DND-41 (cell line): ENCODE results near the gene SECTM1.

Experiments
- EZH2 ChIP-seq: IDR thresholded peaks from 3 replicates; pipeline ENCODE4 v1.6.1; 2012; ENCODE audit warnings: borderline replicate concordance, low read depth, mild to moderate bottlenecking, moderate library complexity, low read length, inconsistent platforms; ENCODE audit not compliant: severe bottlenecking
- TF ChIP-seq, protein P1 (sequence below): IDR thresholded peaks from 2 replicates; pipeline ENCODE4 v1.5.1; 2012; ENCODE audit warnings: borderline replicate concordance, low read length, moderate library complexity, mild to moderate bottlenecking; ENCODE audit not compliant: poor library complexity, severe bottlenecking; ENCODE audit errors: extremely low read depth

DNA sequence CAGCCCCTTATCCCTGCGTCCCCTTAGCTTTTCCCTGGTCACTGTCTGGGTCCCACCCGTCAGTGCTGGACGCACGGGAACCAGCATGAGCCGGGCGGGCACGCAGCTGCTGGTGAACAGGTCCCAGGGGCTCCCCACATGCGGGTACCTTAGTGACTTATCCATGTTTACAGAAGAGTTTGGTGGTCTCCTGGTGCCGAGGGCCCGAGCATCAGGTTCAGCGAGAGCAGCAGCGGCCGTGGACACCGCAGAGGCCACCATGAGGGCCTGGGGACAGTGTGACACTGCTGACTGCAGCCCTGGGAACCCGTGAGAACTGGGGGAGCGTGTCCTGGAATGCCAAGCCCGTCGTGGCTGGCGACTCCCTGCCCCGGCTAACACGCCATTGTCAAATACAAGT is 22.7 kb downstream of the SECTM1 start:
- TF ChIP-seq, protein P1, sequence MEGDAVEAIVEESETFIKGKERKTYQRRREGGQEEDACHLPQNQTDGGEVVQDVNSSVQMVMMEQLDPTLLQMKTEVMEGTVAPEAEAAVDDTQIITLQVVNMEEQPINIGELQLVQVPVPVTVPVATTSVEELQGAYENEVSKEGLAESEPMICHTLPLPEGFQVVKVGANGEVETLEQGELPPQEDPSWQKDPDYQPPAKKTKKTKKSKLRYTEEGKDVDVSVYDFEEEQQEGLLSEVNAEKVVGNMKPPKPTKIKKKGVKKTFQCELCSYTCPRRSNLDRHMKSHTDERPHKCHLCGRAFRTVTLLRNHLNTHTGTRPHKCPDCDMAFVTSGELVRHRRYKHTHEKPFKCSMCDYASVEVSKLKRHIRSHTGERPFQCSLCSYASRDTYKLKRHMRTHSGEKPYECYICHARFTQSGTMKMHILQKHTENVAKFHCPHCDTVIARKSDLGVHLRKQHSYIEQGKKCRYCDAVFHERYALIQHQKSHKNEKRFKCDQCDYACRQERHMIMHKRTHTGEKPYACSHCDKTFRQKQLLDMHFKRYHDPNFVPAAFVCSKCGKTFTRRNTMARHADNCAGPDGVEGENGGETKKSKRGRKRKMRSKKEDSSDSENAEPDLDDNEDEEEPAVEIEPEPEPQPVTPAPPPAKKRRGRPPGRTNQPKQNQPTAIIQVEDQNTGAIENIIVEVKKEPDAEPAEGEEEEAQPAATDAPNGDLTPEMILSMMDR: no peak
- no peak for TF ChIP-seq EZH2
